A673 (cell line): Measurements from ENCODE around the gene TMC1. TPM values are rescaled to one million over a fixed set of nuclear protein-coding genes. Genes with fewer than 3 reads are reported as not detected.

Source experiments
- BruUV-seq: library from RNA; stranded (reverse); fragments of 400-500 nt; replicated peaks from 2 replicates; lab custom pipeline; 2021; lab: Mats Ljungman, UMichigan
- CTCF ChIA-PET: fragments of 300-600 bp; sonication (Branson Sonifier 250); formaldehyde crosslinking; loops from one replicate; lab custom pipeline; 2022; ENCODE audit warnings: antibody characterized with exemption; lab: Charles Lee
- POLR2A ChIA-PET: fragments of 300-600 bp; sonication (Branson Sonifier 250); formaldehyde crosslinking; loops from one replicate; lab custom pipeline; 2022; ENCODE audit warnings: antibody characterized with exemption; ENCODE audit not compliant: low non-redundant PET; lab: Charles Lee
- DNase-seq: peaks from one replicate; pipeline ENCODE4 v3.0.0-alpha.2; 2015; ENCODE audit warnings: low spot score
- H3K27ac ChIP-seq: fragments of 200-600 bp; sonication (generic); 2 replicates; pipeline ENCODE4 v1.5.1; 2016; ENCODE audit warnings: mixed run types, low read depth, mild to moderate bottlenecking, mixed read lengths, antibody characterized with exemption, low read length; ENCODE audit not compliant: poor library complexity, severe bottlenecking
- H3K27me3 ChIP-seq: fragments of 200-600 bp; sonication (generic); replicated peaks from 2 replicates; pipeline ENCODE4 v1.6.1; 2017; ENCODE audit warnings: mixed run types, low read depth, mild to moderate bottlenecking, mixed read lengths, antibody characterized with exemption, low read length; ENCODE audit not compliant: insufficient read depth, poor library complexity
- H3K36me3 ChIP-seq: fragments of 200-600 bp; sonication (generic); 2 replicates; pipeline ENCODE4 v1.6.1; 2016; ENCODE audit warnings: mixed run types, mild to moderate bottlenecking, mixed read lengths, antibody characterized with exemption, low read length; ENCODE audit not compliant: insufficient read depth, poor library complexity, severe bottlenecking
- H3K4me1 ChIP-seq: fragments of 200-600 bp; sonication (generic); 2 replicates; pipeline ENCODE4 v1.6.1; 2017; ENCODE audit warnings: mixed run types, mild to moderate bottlenecking, mixed read lengths, antibody characterized with exemption, low read length; ENCODE audit not compliant: insufficient read depth, poor library complexity, severe bottlenecking
- H3K4me3 ChIP-seq: fragments of 200-600 bp; sonication (generic); 2 replicates; pipeline ENCODE4 v1.5.1; 2016; ENCODE audit warnings: low read depth, mixed run types, mild to moderate bottlenecking, mixed read lengths, low read length; ENCODE audit not compliant: poor library complexity, severe bottlenecking
- H3K9me3 ChIP-seq: fragments of 200-600 bp; sonication (generic); 2 replicates; pipeline ENCODE4 v1.6.1; 2016; ENCODE audit warnings: mixed run types, low read depth, mild to moderate bottlenecking, mixed read lengths, antibody characterized with exemption, low read length; ENCODE audit not compliant: poor library complexity, severe bottlenecking
- EZH2 ChIP-seq: fragments of 200-600 bp; sonication (generic); IDR thresholded peaks from 2 replicates; pipeline ENCODE4 v1.6.1; 2017; ENCODE audit warnings: borderline replicate concordance, low read depth, mild to moderate bottlenecking, mixed read lengths, antibody characterized with exemption, low read length; ENCODE audit not compliant: poor library complexity, severe bottlenecking
- intact Hi-C: fragments of 100-400 bp; cut with micrococcal nuclease; formaldehyde crosslinking; loops from one replicate; pipeline ENCODE4 v1.10.0; 2022; ENCODE audit not compliant: unreplicated experiment
- total RNA-seq: library from RNA; stranded (reverse); gene quantifications from 2 replicates; pipeline ENCODE4 v1.2.3, GENCODE V29; 2021
- TF ChIP-seq, protein P1 (sequence below): fragments of 300-800, 200-600 bp; sonication (generic); conservative IDR thresholded peaks from 2 replicates; pipeline ENCODE4 v1.5.1; 2017; ENCODE audit warnings: low read depth, mild to moderate bottlenecking, antibody characterized with exemption, low read length, moderate library complexity, mixed read lengths

Gene TMC1
- total RNA-seq, 1 experiment from 2014 or later: 0.75 TPM

- TF ChIP-seq EZH2: no peak
- TF ChIP-seq, protein P1, sequence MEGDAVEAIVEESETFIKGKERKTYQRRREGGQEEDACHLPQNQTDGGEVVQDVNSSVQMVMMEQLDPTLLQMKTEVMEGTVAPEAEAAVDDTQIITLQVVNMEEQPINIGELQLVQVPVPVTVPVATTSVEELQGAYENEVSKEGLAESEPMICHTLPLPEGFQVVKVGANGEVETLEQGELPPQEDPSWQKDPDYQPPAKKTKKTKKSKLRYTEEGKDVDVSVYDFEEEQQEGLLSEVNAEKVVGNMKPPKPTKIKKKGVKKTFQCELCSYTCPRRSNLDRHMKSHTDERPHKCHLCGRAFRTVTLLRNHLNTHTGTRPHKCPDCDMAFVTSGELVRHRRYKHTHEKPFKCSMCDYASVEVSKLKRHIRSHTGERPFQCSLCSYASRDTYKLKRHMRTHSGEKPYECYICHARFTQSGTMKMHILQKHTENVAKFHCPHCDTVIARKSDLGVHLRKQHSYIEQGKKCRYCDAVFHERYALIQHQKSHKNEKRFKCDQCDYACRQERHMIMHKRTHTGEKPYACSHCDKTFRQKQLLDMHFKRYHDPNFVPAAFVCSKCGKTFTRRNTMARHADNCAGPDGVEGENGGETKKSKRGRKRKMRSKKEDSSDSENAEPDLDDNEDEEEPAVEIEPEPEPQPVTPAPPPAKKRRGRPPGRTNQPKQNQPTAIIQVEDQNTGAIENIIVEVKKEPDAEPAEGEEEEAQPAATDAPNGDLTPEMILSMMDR: no peak
- CTCF ChIA-PET: no interaction called here
- no peak for DNase-seq
- no peak overlapping the region for H3K4me3 ChIP-seq
- intact Hi-C loops: no loop called here
- H3K27ac ChIP-seq: no peak overlapping the region
- no peaks in the 10 kb centered on the region for H3K36me3 ChIP-seq
- no peaks in the 10 kb centered on the region for H3K4me1 ChIP-seq
- H3K27me3 ChIP-seq: no peaks in the 10 kb centered on the region
- H3K9me3 ChIP-seq: no peaks in the 10 kb centered on the region
- BruUV-seq: no TSS peak
- POLR2A ChIA-PET: no interaction called here
Measured at GRCh38 chr9:72691671-72692070, 170.3 kb downstream of the TMC1 start.

DNA sequence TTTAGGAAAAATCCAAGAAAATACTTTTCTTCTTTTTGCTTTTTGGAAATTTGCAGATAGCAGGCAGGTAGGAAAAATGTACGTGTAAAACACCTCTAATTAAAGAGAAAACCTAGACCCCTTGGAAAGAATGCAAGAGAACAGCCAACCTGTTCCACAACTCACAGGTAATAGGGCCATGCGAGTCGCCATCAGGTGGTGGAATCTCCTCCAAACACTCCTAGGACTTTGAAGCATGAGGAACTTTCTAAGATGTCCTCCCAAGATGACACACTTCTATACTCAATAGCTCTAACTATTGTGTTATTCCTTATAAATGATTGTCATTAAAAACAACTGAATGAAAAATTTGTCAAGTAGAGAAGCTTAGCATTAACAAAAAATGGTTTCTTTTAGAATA, 174.0 kb downstream of the TMC1 start:
- no peak for DNase-seq
- TF ChIP-seq EZH2: no peak
- TF ChIP-seq, protein P1: no peak

DNA sequence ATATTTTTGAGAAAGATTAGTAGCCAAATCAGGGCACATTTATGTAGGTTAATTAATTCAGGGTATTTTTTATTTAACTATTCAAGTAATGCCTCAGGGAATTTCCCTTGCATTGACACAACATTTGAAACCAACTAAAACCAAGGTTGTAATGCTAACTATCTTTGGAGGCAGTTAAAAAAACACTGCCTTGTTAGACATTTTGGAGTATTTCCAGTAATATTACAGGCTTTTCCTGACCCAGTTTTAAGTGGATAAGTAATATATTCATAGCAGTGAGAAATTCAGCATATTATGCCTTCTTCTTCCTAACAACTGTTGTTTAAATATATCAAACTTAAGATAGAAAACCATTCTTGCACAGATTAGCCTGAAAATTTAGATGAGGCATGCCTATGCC, 175.1 kb downstream of the TMC1 start:
- Histone ChIP-seq H3K4me1 (no peaks in the 10 kb centered on the region), H3K9me3 (no peaks in the 10 kb centered on the region), H3K27me3 (no peaks in the 10 kb centered on the region), H3K4me3 (no peak overlapping the region), H3K27ac (no peak overlapping the region), H3K36me3 (no peaks in the 10 kb centered on the region)
- TF ChIP-seq, protein P1: no peak
- TF ChIP-seq EZH2: no peak
- ChIA-PET CTCF (no interaction called here), POLR2A (no interaction called here)
- intact Hi-C loops: no loop called here
- DNase-seq: no peak
- BruUV-seq: no TSS peak

More for the DNA sequence above, 174.0 kb downstream of the TMC1 start:
- H3K27ac ChIP-seq: no peak overlapping the region
- H3K36me3 ChIP-seq: no peaks in the 10 kb centered on the region
- CTCF ChIA-PET: no interaction called here
- no peaks in the 10 kb centered on the region for H3K27me3 ChIP-seq
- H3K4me1 ChIP-seq: no peaks in the 10 kb centered on the region
- H3K9me3 ChIP-seq: no peaks in the 10 kb centered on the region
- POLR2A ChIA-PET: interaction anchor here (0.7 kb wide), 1 partner anchor 1948 kb away, joined by 3 read pairs; no protein-coding TSS in a partner anchor
- H3K4me3 ChIP-seq: no peak overlapping the region
- intact Hi-C loops: no loop called here
- BruUV-seq: no TSS peak
